K562 (cell line): ENCODE data around the gene TP73. TPM values are rescaled to one million over a fixed set of nuclear protein-coding genes. Genes with fewer than 3 reads are reported as not detected.
A peak's percentile ranks its signal among the peaks of the same experiment; 100 is the strongest.

Experiments used
- ATAC-seq: fragments of 200-7000 bp; cut with Tn5 transposase; 3 replicates; pipeline ENCODE4 v1.9.1; 2020; ENCODE audit warnings: moderate library complexity
- BruUV-seq: library from RNA; stranded (reverse); fragments of 400-500 nt; replicated peaks from 2 replicates; lab custom pipeline; 2021; lab: Mats Ljungman, UMichigan
- CTCF ChIA-PET: fragments of 300-600 bp; formaldehyde crosslinking; extraction: SDS; loops from one replicate; lab custom pipeline; 2021; ENCODE audit warnings: low intra/inter-chr PET ratio; lab: Yijun Ruan, JAX
- POLR2A ChIA-PET: fragments of 300-600, 350-650 bp; sonication (Branson Sonifier 250); formaldehyde crosslinking; extraction: SDS; loops from one replicate; lab custom pipeline; 2021; ENCODE audit warnings: antibody characterized with exemption, inconsistent platforms; lab: Yijun Ruan, JAX
- DNase-seq, 4 experiments: peaks; one replicate each; pipeline versions ENCODE4 v3.0.0 to v3.0.0-alpha.2; 2011 to 2018; ENCODE audit warnings: low spot score in 3 of 4, mixed read lengths in 3 of 4; ENCODE audit errors: extremely low read depth in 1 of 4
- FAIRE-seq: peaks from 2 replicates; lab custom pipeline; 2011; peaks lifted over from hg19 to GRCh38; lab: Jason Lieb, UNC
- H2AFZ ChIP-seq: 2 replicates; pipeline ENCODE4 v1.6.0; 2011; ENCODE audit warnings: low read depth, low read length, control low read depth, inconsistent platforms
- H3K27ac ChIP-seq: fragments of 200-600 bp; 3 replicates; pipeline ENCODE4 v1.8.0; 2011; ENCODE audit warnings: low read depth, mild to moderate bottlenecking, control low read depth, inconsistent platforms, low read length, moderate library complexity, mixed read lengths; ENCODE audit errors: extremely low read depth
- H3K27me3 ChIP-seq, 2 experiments: fragments of 300-600 bp in 1 of 2; 2 replicates in 1 of 2; 3 replicates in 1 of 2; pipeline versions ENCODE4 v1.6.0 to v1.8.0; 2011; ENCODE audit warnings: inconsistent platforms in 2 of 2, low read length in 2 of 2, mild to moderate bottlenecking in 1 of 2, mixed read lengths in 1 of 2, moderate library complexity in 1 of 2; ENCODE audit not compliant: control insufficient read depth in 2 of 2, insufficient read depth in 2 of 2
- H3K36me3 ChIP-seq: fragments of 300-600 bp; 3 replicates; pipeline ENCODE4 v1.8.0; 2011; ENCODE audit warnings: mild to moderate bottlenecking, low read length, inconsistent platforms; ENCODE audit not compliant: control insufficient read depth, insufficient read depth
- H3K4me1 ChIP-seq, 2 experiments: fragments of 200-600 bp in 1 of 2; replicated peaks in 1 of 2; 2 replicates in 1 of 2; 3 replicates in 1 of 2; pipeline versions ENCODE4 v1.5.1 to v1.8.0; 2011; ENCODE audit warnings: inconsistent platforms in 2 of 2, low read length in 2 of 2, mild to moderate bottlenecking in 1 of 2, mixed read lengths in 1 of 2, moderate library complexity in 1 of 2; ENCODE audit not compliant: control insufficient read depth in 2 of 2, insufficient read depth in 2 of 2
- H3K4me2 ChIP-seq: 2 replicates; pipeline ENCODE4 v1.6.1; 2011; ENCODE audit warnings: low read length, control low read depth, inconsistent platforms, mixed read lengths; ENCODE audit not compliant: insufficient read depth
- H3K4me3 ChIP-seq: fragments of 200-600 bp; sonication (generic), shearing (Covaris generic); 2 replicates; pipeline ENCODE4 v1.5.1; 2016; ENCODE audit warnings: control low read depth, inconsistent platforms
- H3K79me2 ChIP-seq: fragments of 200-600 bp; 3 replicates; pipeline ENCODE4 v1.8.0; 2011; ENCODE audit warnings: low read length, inconsistent platforms; ENCODE audit not compliant: control insufficient read depth, insufficient read depth
- H3K9ac ChIP-seq, 2 experiments: 2 replicates each; pipeline versions ENCODE4 v1.6.0 to v1.6.1; 2011; ENCODE audit warnings: low read depth in 2 of 2, low read length in 2 of 2, control low read depth in 1 of 2, inconsistent platforms in 1 of 2, mild to moderate bottlenecking in 1 of 2, mixed read lengths in 1 of 2; ENCODE audit not compliant: insufficient read depth in 1 of 2
- H3K9me1 ChIP-seq: one replicate; pipeline ENCODE4 v1.6.0; 2011; ENCODE audit warnings: inconsistent platforms, mild to moderate bottlenecking, low read length, moderate library complexity; ENCODE audit not compliant: control insufficient read depth, insufficient read depth
- H3K9me3 ChIP-seq: replicated peaks from 2 replicates; pipeline ENCODE4 v1.5.1; 2011; ENCODE audit warnings: low read depth, low read length, inconsistent platforms; ENCODE audit not compliant: control insufficient read depth, insufficient read depth
- H4K20me1 ChIP-seq: replicated peaks from 2 replicates; pipeline ENCODE4 v1.6.1; 2011; ENCODE audit warnings: low read length, inconsistent platforms, mixed read lengths; ENCODE audit not compliant: control insufficient read depth, insufficient read depth
- ETV6 ChIP-seq, 3 experiments: fragments of 150-350 bp in 1 of 3; sonication (generic) in 1 of 3; formaldehyde crosslinking in 1 of 3; IDR thresholded peaks; 2 replicates each; pipeline versions ENCODE4 v1.6.1 to v1.8.0; 2014 to 2022; ENCODE audit warnings: borderline replicate concordance in 2 of 3, low read depth in 2 of 3, antibody characterized with exemption in 1 of 3, low read length in 1 of 3, mild to moderate bottlenecking in 1 of 3, missing genetic modification reagents in 1 of 3
- NR4A1 ChIP-seq, 2 experiments: fragments of 250-450 bp in 1 of 2; fragments of 450-650 bp in 1 of 2; sonication (Bioruptor Pico) in 1 of 2; IDR thresholded peaks; 2 replicates each; pipeline versions ENCODE4 v1.4.0 to v1.6.1; 2016 to 2020; ENCODE audit warnings: mild to moderate bottlenecking in 2 of 2, missing compliant biosample characterization in 1 of 2, missing genetic modification characterization in 1 of 2, moderate library complexity in 1 of 2
- SAP30 ChIP-seq: fragments of 200-600 bp; sonication (generic); IDR thresholded peaks from 2 replicates; pipeline ENCODE4 v1.6.1; 2012; ENCODE audit warnings: borderline replicate concordance, low read depth, mild to moderate bottlenecking, moderate library complexity, low read length, control low read depth, inconsistent platforms; ENCODE audit not compliant: insufficient read depth, poor library complexity, severe bottlenecking
- WGBS: fragments of 100-300 bp; shearing (Covaris generic); methylation state at CpG from one replicate; pipeline ENCODE4 v1.1.6; 2016; ENCODE audit warnings: low coverage, mixed read lengths; ENCODE audit not compliant: insufficient coverage; ENCODE audit errors: missing lambda C conversion rate; 5-methylcytosine and 5-hydroxymethylcytosine counted together
- in situ Hi-C: fragments of 300-500 bp; cut with MboI; formaldehyde crosslinking; loops from 4 replicates; pipeline ENCODE4 v1.15.0; 2018; ENCODE audit warnings: inconsistent platforms, mixed read lengths
- intact Hi-C: fragments of 100-400 bp; cut with micrococcal nuclease; formaldehyde crosslinking; loops from 2 replicates; pipeline ENCODE4 v1.14.2; 2022
- polyA plus RNA-seq, 8 experiments: library from polyadenylated mRNA; depleted of rRNA in 4 of 8; stranded (reverse) in 5 of 8; unstranded in 3 of 8; fragments of >200 nt; fragmentation: Nextera tagmentation in 2 of 8; fragmentation: Illumina TruSeq in 1 of 8; extraction: Ambion mirVana in 2 of 8; extraction: Trizol in 1 of 8; gene quantifications; 2 replicates each; pipeline versions ENCODE4 v1.2.1 to v1.2.3, GENCODE V29; 2011 to 2014; ENCODE audit warnings: inconsistent platforms in 1 of 8, missing spikeins in 1 of 8
- total RNA-seq, 7 experiments: library from RNA; depleted of rRNA in 6 of 7; stranded (reverse); fragments of >200 nt in 6 of 7; fragmentation: Illumina TruSeq in 2 of 7; extraction: Trizol in 2 of 7; gene quantifications; 2 replicates each; pipeline versions ENCODE4 v1.2.1 to v1.2.3, GENCODE V29; 2011 to 2021; ENCODE audit warnings: low replicate concordance in 1 of 7

TP73 gene
- total and polyA plus RNA-seq, 9 of the 15 experiments (the other 6 are each of a cell fraction or from before 2014, with no cell fraction given): 0.07 to 1.6 (median 0.40) TPM; not detected in 2

GRCh38 chr1:3662080-3662671 lies 9.9 kb downstream of the TP73 start:
- peaks cover 19 to 49% of the 10 kb centered on the region in 2 experiments; a peak in 4 of 5 replicates for H3K27me3 ChIP-seq
- H3K9ac ChIP-seq: no peak overlapping the region
- DNase-seq (peak in 1 of 4 experiments; percentile 14), ATAC-seq (no peak), FAIRE-seq (no peak)
- H3K27ac ChIP-seq: no peak overlapping the region
- H3K36me3 ChIP-seq: no peaks in the 10 kb centered on the region
- 6% methylated on average over 16 of the region's 16 CpGs for WGBS
- intact Hi-C loops: no loop called here
- ChIA-PET POLR2A (interaction anchor here (0.6 to 1.6 kb wide), 4 partner anchors 9 to 155 kb away, joined by 3 to 5 read pairs (median 3); no protein-coding TSS in a partner anchor), CTCF (no interaction called here)
- H4K20me1 ChIP-seq: peaks cover 4% of the 10 kb centered on the region; the same call in 1 of the 2 replicates
- in situ Hi-C loops: no loop called here
- BruUV-seq: no TSS peak
- H3K4me3 ChIP-seq: no peak overlapping the region
- no peaks in the 10 kb centered on the region for H3K9me3 ChIP-seq
- H3K4me1 ChIP-seq: peaks cover 0 to 16% of the 10 kb centered on the region in 2 experiments; a peak in 3 of 5 replicates
- no peaks in the 10 kb centered on the region for H3K9me1 ChIP-seq
- H3K4me2 ChIP-seq: no peak overlapping the region
- H2AFZ ChIP-seq: no peak overlapping the region
- no peak for TF ChIP-seq NR4A1 (CRISPR knock-in tag; IDR thresholded peaks at IDR 0.05)
- no peak for TF ChIP-seq NR4A1 (tag; IDR thresholded peaks at IDR 0.05)
- TF ChIP-seq SAP30: no peak
- no peak for TF ChIP-seq ETV6 (IDR thresholded peaks at IDR 0.05; ENCODE audit: borderline replicate concordance in 1 of 2, low read depth in 2 of 2, low read length in 1 of 2)
- TF ChIP-seq ETV6 (CRISPR knock-in tag; IDR thresholded peaks at IDR 0.05; ENCODE audit: borderline replicate concordance): no peak
- TF ChIP-seq, all 486 proteins: peak for 0
- H3K79me2 ChIP-seq: no peaks in the 10 kb centered on the region
